Lower leg skin (tissue), 4 donors: Measurements from ENCODE around the gene ZSWIM1. TPM values are rescaled to one million over a fixed set of nuclear protein-coding genes. Genes with fewer than 3 reads are reported as not detected.

Experiments used
- DNase-seq, 2 donors: peaks; one replicate each; pipeline ENCODE4 v3.0.0-alpha.2; 2019; ENCODE audit warnings: low spot score in 2 of 2
- H3K4me3 ChIP-seq: fragments of 200-600 bp; sonication (generic); 2 replicates; pipeline ENCODE4 v1.5.1; 2017; ENCODE audit warnings: mild to moderate bottlenecking, low read depth; ENCODE audit not compliant: poor library complexity, severe bottlenecking
- POLR2A ChIP-seq, 2 donors: fragments of 450-650 bp; IDR thresholded peaks; one replicate each; pipeline ENCODE4 v1.6.1; 2016 to 2017; ENCODE audit warnings: antibody characterized with exemption in 2 of 2, mild to moderate bottlenecking in 1 of 2, moderate library complexity in 1 of 2
- WGBS, 2 donors: methylation state at CpG; one replicate each; pipeline ENCODE4 v1.1.5; 2018; 5-methylcytosine and 5-hydroxymethylcytosine counted together
- intact Hi-C: fragments of 100-400 bp; cut with DNase I; formaldehyde crosslinking; loops from one replicate; pipeline ENCODE4 v1.15.0; 2023; ENCODE audit warnings: low total_unique reads
- total RNA-seq, 4 donors: library from RNA; depleted of rRNA; stranded (reverse); fragments of >200 nt; gene quantifications; one replicate each; pipeline ENCODE4 v1.1.0, GENCODE V29; 2016
- TF ChIP-seq, protein P1 (sequence below), 3 donors: fragments of 450-650 bp; IDR thresholded peaks; one replicate each; pipeline ENCODE4 v1.5.1; 2016; ENCODE audit warnings: antibody characterized with exemption in 3 of 3, mild to moderate bottlenecking in 3 of 3, moderate library complexity in 2 of 3

ZSWIM1 gene
- total RNA-seq, 4 donors from 2014 or later: 10.0 to 16.6 (median 13.5) TPM

DNA sequence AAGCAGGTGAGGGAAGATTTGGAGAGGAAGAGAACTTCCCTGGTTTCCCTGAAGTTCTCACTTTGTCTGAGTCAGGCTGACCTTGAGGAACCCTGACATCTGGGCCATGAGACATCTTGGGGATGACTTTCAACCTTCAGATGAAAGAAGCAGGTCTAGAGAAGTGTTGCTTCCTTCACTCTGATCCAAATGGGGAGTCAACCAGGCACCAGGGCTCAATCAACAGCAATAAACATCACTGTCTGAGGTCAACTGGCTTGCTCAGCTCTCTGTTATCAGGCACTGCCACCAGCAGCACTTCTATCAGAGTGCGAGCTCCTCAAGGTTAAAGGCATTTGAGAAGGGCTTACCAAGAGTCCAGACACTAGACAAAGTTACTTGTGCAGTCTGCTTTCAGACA lies 30.1 kb upstream of the ZSWIM1 start:
- intact Hi-C loops: no loop called here
- no peak for DNase-seq
- 92 to 100% methylated on average over 1 of the region's 1 CpG for WGBS, 2 donors
- H3K4me3 ChIP-seq: no peak overlapping the region
- no peak for TF ChIP-seq POLR2A (IDR thresholded peaks at IDR 0.05)
- TF ChIP-seq, protein P1, sequence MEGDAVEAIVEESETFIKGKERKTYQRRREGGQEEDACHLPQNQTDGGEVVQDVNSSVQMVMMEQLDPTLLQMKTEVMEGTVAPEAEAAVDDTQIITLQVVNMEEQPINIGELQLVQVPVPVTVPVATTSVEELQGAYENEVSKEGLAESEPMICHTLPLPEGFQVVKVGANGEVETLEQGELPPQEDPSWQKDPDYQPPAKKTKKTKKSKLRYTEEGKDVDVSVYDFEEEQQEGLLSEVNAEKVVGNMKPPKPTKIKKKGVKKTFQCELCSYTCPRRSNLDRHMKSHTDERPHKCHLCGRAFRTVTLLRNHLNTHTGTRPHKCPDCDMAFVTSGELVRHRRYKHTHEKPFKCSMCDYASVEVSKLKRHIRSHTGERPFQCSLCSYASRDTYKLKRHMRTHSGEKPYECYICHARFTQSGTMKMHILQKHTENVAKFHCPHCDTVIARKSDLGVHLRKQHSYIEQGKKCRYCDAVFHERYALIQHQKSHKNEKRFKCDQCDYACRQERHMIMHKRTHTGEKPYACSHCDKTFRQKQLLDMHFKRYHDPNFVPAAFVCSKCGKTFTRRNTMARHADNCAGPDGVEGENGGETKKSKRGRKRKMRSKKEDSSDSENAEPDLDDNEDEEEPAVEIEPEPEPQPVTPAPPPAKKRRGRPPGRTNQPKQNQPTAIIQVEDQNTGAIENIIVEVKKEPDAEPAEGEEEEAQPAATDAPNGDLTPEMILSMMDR (IDR thresholded peaks at IDR 0.05): no peak

DNA sequence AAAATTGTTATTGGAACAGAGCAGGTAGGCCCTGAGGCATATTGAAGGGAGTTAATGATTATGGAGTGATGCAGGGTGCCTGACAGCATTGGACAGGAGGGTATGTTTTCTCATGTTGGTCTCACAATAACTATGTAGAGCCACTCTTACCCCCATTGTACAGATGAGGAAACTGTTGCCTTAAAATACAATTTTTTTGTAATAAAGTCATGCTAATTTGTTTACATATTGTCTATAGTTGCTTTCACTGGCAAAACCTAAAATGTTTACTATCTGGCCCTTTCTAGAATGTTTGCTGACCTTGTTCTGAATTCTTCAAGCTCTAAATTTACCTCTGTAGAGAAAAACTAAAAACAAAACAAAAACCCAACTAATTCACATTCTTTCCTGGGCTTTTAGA lies 29.5 kb upstream of the ZSWIM1 start:
- no peak for TF ChIP-seq POLR2A (IDR thresholded peaks at IDR 0.05)
- TF ChIP-seq, protein P1 (IDR thresholded peaks at IDR 0.05): no peak
- no peak overlapping the region for H3K4me3 ChIP-seq
- intact Hi-C loops: no loop called here
- no peak for DNase-seq

DNA sequence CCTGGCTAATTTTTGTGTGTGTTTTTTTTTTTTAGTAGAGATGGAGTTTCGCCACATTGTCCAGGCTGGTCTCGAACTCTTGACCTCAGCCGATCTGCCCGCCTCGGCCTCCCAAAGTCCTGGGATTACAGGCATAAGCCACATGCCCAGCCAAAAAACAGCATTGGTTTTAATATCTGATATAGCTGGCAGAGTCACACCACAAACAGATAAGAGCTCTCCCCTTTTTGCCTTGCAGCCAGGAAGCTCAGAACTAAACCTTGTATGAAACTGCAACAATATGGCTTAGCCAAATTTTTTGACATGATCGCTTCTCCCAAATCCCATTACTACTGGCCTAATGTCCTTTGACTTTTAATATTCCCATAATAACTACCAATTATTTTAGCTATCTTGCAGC lies 28.7 kb upstream of the ZSWIM1 start:
- no peak for DNase-seq
- TF ChIP-seq POLR2A (IDR thresholded peaks at IDR 0.05): no peak
- TF ChIP-seq, protein P1 (IDR thresholded peaks at IDR 0.05): no peak
- WGBS, 2 donors: 84 to 96% methylated on average over 6 of the region's 6 CpGs
- no peak overlapping the region for H3K4me3 ChIP-seq
- intact Hi-C loops: no loop called here

DNA sequence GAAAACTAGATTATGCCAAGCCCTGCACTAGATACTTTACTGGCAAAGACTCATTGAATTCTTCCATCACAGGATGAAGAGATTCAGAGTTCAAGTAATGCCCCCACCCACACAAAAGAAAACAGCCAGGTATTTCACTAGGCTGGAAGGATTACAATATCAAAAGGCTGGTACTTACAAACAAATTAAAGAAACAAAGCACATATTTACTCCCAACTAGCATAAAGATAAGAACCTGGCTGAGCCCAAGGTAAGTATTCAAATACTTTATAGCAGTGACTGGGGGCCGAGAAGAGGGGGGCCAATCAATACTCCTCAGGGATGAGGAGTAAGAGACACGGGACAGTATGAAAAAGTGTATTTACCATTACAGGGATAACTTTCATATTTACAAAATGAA lies 27.5 kb upstream of the ZSWIM1 start:
- TF ChIP-seq, protein P1 (IDR thresholded peaks at IDR 0.05): no peak
- TF ChIP-seq POLR2A (IDR thresholded peaks at IDR 0.05): no peak
- intact Hi-C loops: no loop called here
- no peak for DNase-seq
- no peak overlapping the region for H3K4me3 ChIP-seq
- 80 to 83% methylated on average over 2 of the region's 2 CpGs for WGBS, 2 donors

DNA sequence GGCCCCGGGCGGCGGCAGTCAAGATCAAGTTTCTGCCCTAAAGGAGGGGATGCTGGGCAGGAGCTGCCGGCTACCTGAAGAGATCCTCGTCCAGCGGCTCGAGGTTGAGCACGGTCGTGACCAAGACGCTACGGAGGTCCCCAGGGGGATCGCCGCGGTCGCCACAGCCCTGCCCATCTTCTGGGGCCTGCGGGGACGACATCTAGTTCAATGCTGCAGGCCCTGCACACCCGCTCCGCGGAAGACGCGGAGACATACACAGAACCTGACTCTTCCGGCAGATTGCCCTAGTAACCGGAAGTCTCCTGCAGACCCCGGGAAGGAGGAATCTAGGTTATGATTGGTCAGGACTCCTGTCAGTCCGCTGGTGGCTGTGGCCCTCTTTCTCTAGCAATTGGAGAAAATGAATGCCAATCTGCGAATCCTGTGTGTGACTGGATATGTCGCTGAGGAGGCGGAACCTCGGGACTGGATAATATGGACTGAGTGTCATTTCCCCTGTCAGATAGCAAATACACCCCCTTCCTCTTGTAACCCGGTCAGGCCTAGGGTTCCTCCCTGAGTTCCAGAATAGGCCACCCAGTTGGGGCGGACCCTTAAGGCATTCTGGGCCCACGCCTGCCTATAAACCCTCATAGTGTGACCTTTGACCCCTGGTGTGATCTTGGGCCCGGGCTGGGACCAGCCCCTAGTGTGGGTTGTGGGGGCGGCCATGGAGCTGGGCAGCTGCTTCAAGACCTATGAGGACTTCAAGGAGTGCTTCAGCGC lies 23.7 kb upstream of the ZSWIM1 start, which contains the start of the genes ACOT8 and ZSWIM3:
Gene ACOT8, minus strand, starts transcription at position 279 of the 768 bp plus-strand sequence. Its CDS starts 77 bp downstream, at position 202.
Gene ZSWIM3, plus strand, starts transcription at position 501 of the 768 bp plus-strand sequence. Its CDS starts 212 bp downstream, at position 713.
- intact Hi-C loops: no loop called here
- TF ChIP-seq, protein P1 (IDR thresholded peaks at IDR 0.05): peak in 1 of 3 donors; percentile 61
- TF ChIP-seq POLR2A (IDR thresholded peaks at IDR 0.05): no peak

More for the DNA sequence above, 23.7 kb upstream of the ZSWIM1 start, which contains the start of the genes ACOT8 and ZSWIM3:
- peak; percentile 98 to 99 for DNase-seq
- WGBS, 2 donors: 0% methylated on average over 32 to 36 of the region's 36 CpGs
- H3K4me3 ChIP-seq: peak within 1 kb of the TSS; percentile 83
